Suprapubic skin (tissue), 3 donors: ENCODE results near the gene TRAF7.

Source experiments
- EP300 ChIP-seq: sonication (generic); formaldehyde crosslinking; IDR thresholded peaks from one replicate; pipeline ENCODE4 v1.6.1; 2017; ENCODE audit warnings: antibody characterized with exemption
- POLR2A ChIP-seq, 2 donors: fragments of 450-650 bp; IDR thresholded peaks; one replicate each; pipeline ENCODE4 v1.6.1; 2017; ENCODE audit warnings: antibody characterized with exemption in 2 of 2, mild to moderate bottlenecking in 2 of 2, moderate library complexity in 2 of 2
- TF ChIP-seq, protein P1 (sequence below), 2 donors: fragments of 200-600 bp in 1 of 2; fragments of 450-650 bp in 1 of 2; sonication (generic) in 1 of 2; IDR thresholded peaks; one replicate each; pipeline ENCODE4 v1.5.1; 2016 to 2019; ENCODE audit warnings: antibody characterized with exemption in 2 of 2, mild to moderate bottlenecking in 1 of 2, moderate library complexity in 1 of 2

DNA sequence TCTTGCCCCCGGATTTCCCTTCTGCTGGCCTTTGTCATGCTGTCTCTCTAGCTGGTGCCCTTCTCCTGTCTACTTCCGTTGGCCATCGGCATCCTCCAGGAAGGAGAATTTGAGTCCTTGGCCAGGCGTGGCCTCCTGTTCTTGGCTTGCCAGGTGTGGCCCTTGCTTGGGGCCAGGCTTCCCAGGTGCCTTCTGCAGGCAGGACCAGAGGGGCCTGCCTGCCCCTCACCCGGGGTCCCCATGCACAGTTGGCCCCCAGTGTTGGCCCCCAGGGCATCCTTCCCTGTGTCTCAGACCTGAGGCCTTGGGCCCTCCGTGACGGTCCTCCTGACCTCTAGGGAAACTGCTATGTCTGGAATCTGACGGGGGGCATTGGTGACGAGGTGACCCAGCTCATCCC, 52.3 kb downstream of the TRAF7 start:
- TF ChIP-seq POLR2A (IDR thresholded peaks at IDR 0.05) (no peak), EP300 (no peak)
- TF ChIP-seq, protein P1, sequence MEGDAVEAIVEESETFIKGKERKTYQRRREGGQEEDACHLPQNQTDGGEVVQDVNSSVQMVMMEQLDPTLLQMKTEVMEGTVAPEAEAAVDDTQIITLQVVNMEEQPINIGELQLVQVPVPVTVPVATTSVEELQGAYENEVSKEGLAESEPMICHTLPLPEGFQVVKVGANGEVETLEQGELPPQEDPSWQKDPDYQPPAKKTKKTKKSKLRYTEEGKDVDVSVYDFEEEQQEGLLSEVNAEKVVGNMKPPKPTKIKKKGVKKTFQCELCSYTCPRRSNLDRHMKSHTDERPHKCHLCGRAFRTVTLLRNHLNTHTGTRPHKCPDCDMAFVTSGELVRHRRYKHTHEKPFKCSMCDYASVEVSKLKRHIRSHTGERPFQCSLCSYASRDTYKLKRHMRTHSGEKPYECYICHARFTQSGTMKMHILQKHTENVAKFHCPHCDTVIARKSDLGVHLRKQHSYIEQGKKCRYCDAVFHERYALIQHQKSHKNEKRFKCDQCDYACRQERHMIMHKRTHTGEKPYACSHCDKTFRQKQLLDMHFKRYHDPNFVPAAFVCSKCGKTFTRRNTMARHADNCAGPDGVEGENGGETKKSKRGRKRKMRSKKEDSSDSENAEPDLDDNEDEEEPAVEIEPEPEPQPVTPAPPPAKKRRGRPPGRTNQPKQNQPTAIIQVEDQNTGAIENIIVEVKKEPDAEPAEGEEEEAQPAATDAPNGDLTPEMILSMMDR (IDR thresholded peaks at IDR 0.05): no peak
